Left ventricle myocardium inferior (tissue), 1 donor: ENCODE data around the gene ATP6V0C. TPM values are rescaled to one million over a fixed set of nuclear protein-coding genes. Genes with fewer than 3 reads are reported as not detected.

Experiments
- DNase-seq: peaks from one replicate; pipeline ENCODE4 v3.0.0-alpha.2; 2020
- H3K27ac ChIP-seq: fragments of 200-600 bp; replicated peaks from 2 replicates; pipeline ENCODE4 v1.8.0; 2021
- H3K27me3 ChIP-seq: fragments of 200-600 bp; 2 replicates; pipeline ENCODE4 v1.8.0; 2021; ENCODE audit warnings: low read depth
- H3K36me3 ChIP-seq: fragments of 200-600 bp; 2 replicates; pipeline ENCODE4 v1.8.0; 2021
- H3K4me1 ChIP-seq: fragments of 200-600 bp; 2 replicates; pipeline ENCODE4 v1.8.0; 2021
- H3K4me3 ChIP-seq: fragments of 200-600 bp; 2 replicates; pipeline ENCODE4 v1.8.0; 2021; ENCODE audit warnings: mild to moderate bottlenecking, moderate library complexity
- H3K9me3 ChIP-seq: fragments of 200-600 bp; replicated peaks from 2 replicates; pipeline ENCODE4 v1.8.0; 2021
- CTCF ChIP-seq: fragments of 200-600 bp; IDR thresholded peaks from 2 replicates; pipeline ENCODE4 v1.8.0; 2021; ENCODE audit warnings: antibody characterized with exemption, mild to moderate bottlenecking, borderline replicate concordance
- intact Hi-C: fragments of 100-400 bp; cut with micrococcal nuclease; formaldehyde crosslinking; loops from one replicate; pipeline ENCODE4 v1.11.0; 2022
- total RNA-seq: library from RNA; stranded (reverse); fragmentation: NEBNext Ultra II Directional; extraction: Animal tissue kit (Norgen Biotek cat#: 25700); gene quantifications from one replicate; pipeline ENCODE4 v1.2.1, GENCODE V29; 2021
- donor health status: DM: no; HTN: yes; CAD: no; lungs with severe emphysema.

Gene ATP6V0C
- total RNA-seq, 1 donor from 2014 or later = 128 TPM

GRCh38 chr16:2511996-2512734, 1.6 kb upstream of the ATP6V0C start:
- no peaks in the 10 kb centered on the region for H3K27me3 ChIP-seq
- peak overlapping the region; percentile 92 for H3K27ac ChIP-seq
- TF ChIP-seq CTCF = no peak
- intact Hi-C loops = no loop called here
- H3K4me1 ChIP-seq = peaks cover 49% of the 10 kb centered on the region
- H3K36me3 ChIP-seq = no peaks in the 10 kb centered on the region
- DNase-seq = no peak
- no peaks in the 10 kb centered on the region for H3K9me3 ChIP-seq
- H3K4me3 ChIP-seq = no peak overlapping the region

- H3K27me3 ChIP-seq = no peaks in the 10 kb centered on the region
- H3K4me3 ChIP-seq = peak overlapping the region; percentile 97
- TF ChIP-seq CTCF = no peak
- H3K36me3 ChIP-seq = no peaks in the 10 kb centered on the region
- DNase-seq = no peak
- H3K27ac ChIP-seq = peak overlapping the region; percentile 92
- intact Hi-C loops = no loop called here
- H3K9me3 ChIP-seq = no peaks in the 10 kb centered on the region
- H3K4me1 ChIP-seq = peaks cover 56% of the 10 kb centered on the region
Observed at GRCh38 chr16:2512735-2513404, 882 bp upstream of the ATP6V0C start.

- no peak for DNase-seq
- no peak for TF ChIP-seq CTCF
Observed at GRCh38 chr16:2514333-2515179, 804 bp downstream of the ATP6V0C start.

GRCh38 chr16:2515180-2515851, 1.6 kb downstream of the ATP6V0C start:
- H3K9me3 ChIP-seq = no peaks in the 10 kb centered on the region
- no peak for DNase-seq
- no peaks in the 10 kb centered on the region for H3K36me3 ChIP-seq
- H3K27ac ChIP-seq = peak overlapping the region; percentile 92
- H3K4me3 ChIP-seq = peak overlapping the region; percentile 97
- H3K4me1 ChIP-seq = peaks cover 78% of the 10 kb centered on the region
- intact Hi-C loops = no loop called here
- no peaks in the 10 kb centered on the region for H3K27me3 ChIP-seq
- TF ChIP-seq CTCF = no peak

More at GRCh38 chr16:2514333-2515179, 804 bp downstream of the ATP6V0C start:
- H3K27ac ChIP-seq = peak overlapping the region; percentile 92
- H3K36me3 ChIP-seq = no peaks in the 10 kb centered on the region
- intact Hi-C loops = no loop called here
- peak overlapping the region; percentile 97 for H3K4me3 ChIP-seq
- peaks cover 73% of the 10 kb centered on the region for H3K4me1 ChIP-seq
- H3K9me3 ChIP-seq = no peaks in the 10 kb centered on the region
- no peaks in the 10 kb centered on the region for H3K27me3 ChIP-seq
